GM12878 (cell line): ENCODE results near the gene ANKRD34A. TPM values are rescaled to one million over a fixed set of nuclear protein-coding genes. Genes with fewer than 3 reads are reported as not detected.

Source experiments
- ATAC-seq: fragments of 200-7000 bp; cut with Tn5 transposase; 3 replicates; pipeline ENCODE4 v1.9.1; 2020; ENCODE audit warnings: mild to moderate bottlenecking, moderate library complexity
- BruUV-seq: library from RNA; stranded (reverse); fragments of 400-500 nt; replicated peaks from 2 replicates; lab custom pipeline; 2021; lab: Mats Ljungman, UMichigan
- CTCF ChIA-PET: fragments of 300-600 bp; sonication (Branson Sonifier 250); formaldehyde crosslinking; extraction: SDS; loops from one replicate; lab custom pipeline; 2021; ENCODE audit warnings: inconsistent platforms; lab: Yijun Ruan, JAX
- POLR2A ChIA-PET: fragments of 350-600 bp; formaldehyde crosslinking; extraction: SDS; loops from one replicate; lab custom pipeline; 2021; ENCODE audit warnings: inconsistent platforms; lab: Charles Lee
- RAD21 ChIA-PET: fragments of 300-600 bp; sonication (Branson Sonifier 250); formaldehyde crosslinking; loops from one replicate; lab custom pipeline; 2023; ENCODE audit warnings: antibody characterized with exemption; ENCODE audit not compliant: unreplicated experiment; lab: Charles Lee
- SMC1A ChIA-PET: fragments of 300-600 bp; sonication (Branson Sonifier 250); formaldehyde crosslinking; loops from one replicate; lab custom pipeline; 2023; ENCODE audit not compliant: unreplicated experiment, uncharacterized antibody; lab: Charles Lee
- DNase-seq: peaks from one replicate; pipeline ENCODE4 v3.0.0-alpha.2; 2011; ENCODE audit warnings: low read depth, low spot score
- FAIRE-seq: peaks from 3 replicates; lab custom pipeline; 2011; peaks lifted over from hg19 to GRCh38; lab: Jason Lieb, UNC
- H2AFZ ChIP-seq: 2 replicates; pipeline ENCODE4 v1.6.0; 2011; ENCODE audit warnings: low read depth, low read length, control low read depth; ENCODE audit not compliant: control insufficient read depth
- H3K27ac ChIP-seq: 2 replicates; pipeline ENCODE4 v1.5.1; 2011; ENCODE audit warnings: control low read depth; ENCODE audit not compliant: control insufficient read depth, insufficient read depth
- H3K27me3 ChIP-seq, 2 experiments: replicated peaks in 1 of 2; 2 replicates each; pipeline versions ENCODE4 v1.6.0 to v1.6.1; 2011; ENCODE audit warnings: low read length in 1 of 2; ENCODE audit not compliant: control insufficient read depth in 2 of 2, insufficient read depth in 2 of 2
- H3K36me3 ChIP-seq, 2 experiments: 2 replicates each; pipeline ENCODE4 v1.5.1; 2011; ENCODE audit warnings: low read length in 1 of 2; ENCODE audit not compliant: control insufficient read depth in 2 of 2, insufficient read depth in 2 of 2
- H3K4me1 ChIP-seq: 2 replicates; pipeline ENCODE4 v1.6.1; 2011; ENCODE audit warnings: mild to moderate bottlenecking, low read length, moderate library complexity, mixed read lengths; ENCODE audit not compliant: control insufficient read depth, insufficient read depth
- H3K4me2 ChIP-seq: 2 replicates; pipeline ENCODE4 v1.6.0; 2011; ENCODE audit warnings: control low read depth; ENCODE audit not compliant: control insufficient read depth, insufficient read depth
- H3K4me3 ChIP-seq: fragments of 200-600 bp; sonication (generic); 2 replicates; pipeline ENCODE4 v1.5.1; 2016
- H3K79me2 ChIP-seq: 2 replicates; pipeline ENCODE4 v1.6.0; 2011; ENCODE audit warnings: low read length; ENCODE audit not compliant: control insufficient read depth, insufficient read depth
- H3K9ac ChIP-seq: 2 replicates; pipeline ENCODE4 v1.8.0; 2011; ENCODE audit warnings: low read length, control low read depth, mixed read lengths; ENCODE audit not compliant: control insufficient read depth, insufficient read depth
- H3K9me3 ChIP-seq: replicated peaks from 3 replicates; pipeline ENCODE4 v1.5.1; 2011; ENCODE audit warnings: mild to moderate bottlenecking, low read length; ENCODE audit not compliant: control insufficient read depth, insufficient read depth
- H4K20me1 ChIP-seq: 2 replicates; pipeline ENCODE4 v1.6.0; 2011; ENCODE audit not compliant: control insufficient read depth, insufficient read depth
- ATF3 ChIP-seq: IDR thresholded peaks from 2 replicates; pipeline ENCODE4 v1.6.1; 2011; ENCODE audit warnings: low read depth, mild to moderate bottlenecking, low read length, moderate library complexity, borderline replicate concordance; ENCODE audit errors: extremely low read depth
- CBFB ChIP-seq: IDR thresholded peaks from 2 replicates; pipeline ENCODE4 v1.6.1; 2016; ENCODE audit warnings: antibody characterized with exemption, low read depth
- CTCF ChIP-seq, 3 experiments: IDR thresholded peaks in 2 of 3; conservative IDR thresholded peaks in 1 of 3; 2 replicates each; pipeline ENCODE4 v1.5.1; 2011; ENCODE audit warnings: low read depth in 3 of 3, low read length in 3 of 3, mild to moderate bottlenecking in 3 of 3, control low read depth in 2 of 3, moderate library complexity in 2 of 3, inconsistent platforms in 1 of 3, mixed read lengths in 1 of 3; ENCODE audit not compliant: control insufficient read depth in 2 of 3, insufficient read depth in 1 of 3; ENCODE audit errors: extremely low read depth in 1 of 3
- PRDM15 ChIP-seq: fragments of 450-650 bp; formaldehyde crosslinking; IDR thresholded peaks from 2 replicates; pipeline ENCODE4 v1.4.0; 2020; ENCODE audit warnings: mild to moderate bottlenecking, moderate library complexity
- RAD21 ChIP-seq: IDR thresholded peaks from 2 replicates; pipeline ENCODE4 v1.6.1; 2011; ENCODE audit warnings: mild to moderate bottlenecking, low read depth, low read length, moderate library complexity; ENCODE audit not compliant: insufficient read depth
- RUNX3 ChIP-seq: IDR thresholded peaks from 2 replicates; pipeline ENCODE4 v1.6.1; 2012; ENCODE audit warnings: low read length, inconsistent platforms
- WGBS: methylation state at CpG from one replicate; pipeline ENCODE4 v1.1.6; 2016; ENCODE audit warnings: low lambda C conversion rate; ENCODE audit not compliant: insufficient replicate concordance, insufficient coverage; ENCODE audit errors: missing lambda C conversion rate; 5-methylcytosine and 5-hydroxymethylcytosine counted together
- in situ Hi-C: fragments of 300-500 bp; cut with MboI; formaldehyde crosslinking; loops from 9 replicates; pipeline ENCODE4 v1.14.3; 2018; ENCODE audit warnings: mixed read lengths
- intact Hi-C: fragments of 100-400 bp; cut with micrococcal nuclease; formaldehyde crosslinking; loops from one replicate; pipeline ENCODE4 v1.14.2; 2022; ENCODE audit not compliant: unreplicated experiment
- polyA plus RNA-seq, 11 experiments: library from polyadenylated mRNA; depleted of rRNA in 4 of 11; unstranded in 6 of 11; stranded (reverse) in 5 of 11; fragments of >200 nt; fragmentation: Nextera tagmentation in 4 of 11; fragmentation: Illumina TruSeq in 1 of 11; extraction: Ambion mirVana in 4 of 11; extraction: Trizol in 1 of 11; gene quantifications; 1 replicate in 1 of 11; 2 replicates in 10 of 11; pipeline versions ENCODE4 v1.2.1 to v1.2.3, GENCODE V29; 2011 to 2016; ENCODE audit warnings: inconsistent platforms in 2 of 11, missing spikeins in 2 of 11, low read depth in 1 of 11
- total RNA-seq, 4 experiments: library from RNA; depleted of rRNA in 3 of 4; stranded (reverse); fragments of >200 nt in 3 of 4; fragmentation: Illumina TruSeq in 1 of 4; extraction: Trizol in 1 of 4; gene quantifications; 2 replicates each; pipeline versions ENCODE4 v1.2.1 to v1.2.3, GENCODE V29; 2013 to 2021

Gene ANKRD34A
- total and polyA plus RNA-seq, 10 of the 15 experiments (the other 5 are each of a cell fraction or from before 2014, with no cell fraction given), result 0.40 to 3.5 (median 1.6) TPM

GRCh38 chr1:145917595-145917994 lies 46.8 kb downstream of the ANKRD34A start:
- in situ Hi-C loops (loop anchor here (5.0 kb wide), 1 partner anchor 60 kb away; the partner anchor contains the start of gene PIAS3), intact Hi-C loops (no loop called here)
- Histone ChIP-seq H2AFZ (peak overlapping the region; percentile 20), H3K9ac (peak overlapping the region; percentile 96), H3K27ac (peak overlapping the region; percentile 93), H3K79me2 (peaks cover 12% of the 10 kb centered on the region), H3K9me3 (no peaks in the 10 kb centered on the region), H3K4me3 (peak overlapping the region; percentile 97), H4K20me1 (no peaks in the 10 kb centered on the region), H3K4me2 (peak overlapping the region; percentile 99), H3K4me1 (peaks cover 20% of the 10 kb centered on the region), H3K36me3 (peaks cover 0 to 8% of the 10 kb centered on the region in 2 experiments; a peak in 2 of 4 replicates), H3K27me3 (no peaks in the 10 kb centered on the region)
- ChIA-PET SMC1A (no interaction called here), CTCF (interaction anchor here (1.8 kb wide), 1 partner anchor 60 kb away, joined by 7 read pairs; no protein-coding TSS in a partner anchor), RAD21 (interaction anchor here (1.2 to 2.5 kb wide), 2 partner anchors 40 to 59 kb away, joined by 3 to 11 read pairs; partner anchors contain the start of gene LIX1L), POLR2A (interaction anchor here (1.6 to 2.6 kb wide), 4 partner anchors 10 to 58 kb away, joined by 4 to 10 read pairs (median 8); partner anchors contain the start of genes LIX1L, PIAS3 and RBM8A)
- TF ChIP-seq RUNX3 (no peak), CBFB (no peak), PRDM15 (CRISPR knock-in tag) (no peak), ATF3 (no peak), CTCF (IDR thresholded peaks at IDR 0.05 in 2 of 3, conservative IDR thresholded peaks at IDR 0.05 in 1 of 3; ENCODE audit: control insufficient read depth in 2 of 3, extremely low read depth in 1 of 3, insufficient read depth in 1 of 3, low read depth in 3 of 3, low read length in 3 of 3) (no peak), RAD21 (no peak)
- no peak for DNase-seq
- no peak for ATAC-seq
- no TSS peak for BruUV-seq
- WGBS, result 73% methylated on average over 5 of the region's 5 CpGs
- no peak for FAIRE-seq
